ENCODE data around the gene CLCNKA.

GRCh38 chr1:16031551-16031950 is 9.7 kb downstream of the CLCNKA start:
- TF ChIP-seq, protein P1, sequence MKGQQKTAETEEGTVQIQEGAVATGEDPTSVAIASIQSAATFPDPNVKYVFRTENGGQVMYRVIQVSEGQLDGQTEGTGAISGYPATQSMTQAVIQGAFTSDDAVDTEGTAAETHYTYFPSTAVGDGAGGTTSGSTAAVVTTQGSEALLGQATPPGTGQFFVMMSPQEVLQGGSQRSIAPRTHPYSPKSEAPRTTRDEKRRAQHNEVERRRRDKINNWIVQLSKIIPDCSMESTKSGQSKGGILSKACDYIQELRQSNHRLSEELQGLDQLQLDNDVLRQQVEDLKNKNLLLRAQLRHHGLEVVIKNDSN (CRISPR knock-in tag; IDR thresholded peaks at IDR 0.05): no peak
- TF ChIP-seq TEAD4 (CRISPR knock-in tag; IDR thresholded peaks at IDR 0.05) (no peak), KAT7 (CRISPR knock-in tag; IDR thresholded peaks at IDR 0.05; ENCODE audit: borderline replicate concordance) (no peak), MAX (CRISPR knock-in tag; IDR thresholded peaks at IDR 0.05) (no peak)
- TF ChIP-seq, protein P2, sequence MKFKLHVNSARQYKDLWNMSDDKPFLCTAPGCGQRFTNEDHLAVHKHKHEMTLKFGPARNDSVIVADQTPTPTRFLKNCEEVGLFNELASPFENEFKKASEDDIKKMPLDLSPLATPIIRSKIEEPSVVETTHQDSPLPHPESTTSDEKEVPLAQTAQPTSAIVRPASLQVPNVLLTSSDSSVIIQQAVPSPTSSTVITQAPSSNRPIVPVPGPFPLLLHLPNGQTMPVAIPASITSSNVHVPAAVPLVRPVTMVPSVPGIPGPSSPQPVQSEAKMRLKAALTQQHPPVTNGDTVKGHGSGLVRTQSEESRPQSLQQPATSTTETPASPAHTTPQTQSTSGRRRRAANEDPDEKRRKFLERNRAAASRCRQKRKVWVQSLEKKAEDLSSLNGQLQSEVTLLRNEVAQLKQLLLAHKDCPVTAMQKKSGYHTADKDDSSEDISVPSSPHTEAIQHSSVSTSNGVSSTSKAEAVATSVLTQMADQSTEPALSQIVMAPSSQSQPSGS (CRISPR knock-in tag; IDR thresholded peaks at IDR 0.05; ENCODE audit: borderline replicate concordance, low read depth): no peak
